ENCODE measurements around the gene TYW5.

Gene TYW5, protein sequence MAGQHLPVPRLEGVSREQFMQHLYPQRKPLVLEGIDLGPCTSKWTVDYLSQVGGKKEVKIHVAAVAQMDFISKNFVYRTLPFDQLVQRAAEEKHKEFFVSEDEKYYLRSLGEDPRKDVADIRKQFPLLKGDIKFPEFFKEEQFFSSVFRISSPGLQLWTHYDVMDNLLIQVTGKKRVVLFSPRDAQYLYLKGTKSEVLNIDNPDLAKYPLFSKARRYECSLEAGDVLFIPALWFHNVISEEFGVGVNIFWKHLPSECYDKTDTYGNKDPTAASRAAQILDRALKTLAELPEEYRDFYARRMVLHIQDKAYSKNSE

DNA sequence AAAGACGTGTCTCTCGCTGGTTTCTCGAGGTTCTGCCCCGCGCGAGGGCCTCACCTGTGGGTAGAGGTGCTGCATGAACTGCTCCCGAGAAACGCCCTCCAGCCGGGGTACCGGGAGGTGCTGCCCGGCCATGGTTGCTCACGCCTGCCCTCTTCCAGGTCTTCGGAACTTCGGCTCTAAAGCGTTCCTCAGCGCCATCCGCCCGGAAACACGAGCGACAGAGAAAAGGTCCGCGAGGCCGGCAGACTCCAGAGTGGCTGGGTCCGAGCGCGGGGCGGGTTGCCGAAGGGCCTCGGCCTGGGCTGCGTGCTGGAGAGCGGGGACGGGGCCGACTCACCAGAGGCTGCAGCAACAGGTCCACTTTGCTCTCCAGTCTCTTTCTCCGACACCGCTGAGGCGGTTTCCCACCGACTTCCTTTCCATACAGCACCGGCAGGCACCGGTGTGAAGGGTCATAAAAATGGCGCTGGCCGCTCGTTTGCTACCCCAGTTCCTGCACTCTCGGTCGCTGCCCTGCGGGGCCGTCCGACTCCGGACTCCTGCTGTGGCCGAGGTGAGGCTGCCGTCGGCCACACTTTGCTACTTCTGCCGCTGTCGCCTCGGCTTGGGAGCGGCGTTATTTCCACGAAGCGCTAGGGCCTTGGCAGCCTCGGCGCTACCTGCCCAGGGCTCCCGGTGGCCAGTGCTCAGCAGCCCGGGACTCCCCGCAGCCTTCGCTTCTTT lies at the start of gene TYW5, which contains the start of gene MAIP1:
TYW5 (minus strand) TSS at position 153 of the 723 bp plus-strand sequence; CDS start at position 132, 21 bp downstream.
MAIP1 (plus strand) TSS at position 244 of the 723 bp plus-strand sequence; CDS start at position 461, 217 bp downstream.
- DNase-seq: peak; percentile 79

GRCh38 chr2:200003444-200003843 lies 48.2 kb upstream of the TYW5 start:
- no peak for DNase-seq

DNA sequence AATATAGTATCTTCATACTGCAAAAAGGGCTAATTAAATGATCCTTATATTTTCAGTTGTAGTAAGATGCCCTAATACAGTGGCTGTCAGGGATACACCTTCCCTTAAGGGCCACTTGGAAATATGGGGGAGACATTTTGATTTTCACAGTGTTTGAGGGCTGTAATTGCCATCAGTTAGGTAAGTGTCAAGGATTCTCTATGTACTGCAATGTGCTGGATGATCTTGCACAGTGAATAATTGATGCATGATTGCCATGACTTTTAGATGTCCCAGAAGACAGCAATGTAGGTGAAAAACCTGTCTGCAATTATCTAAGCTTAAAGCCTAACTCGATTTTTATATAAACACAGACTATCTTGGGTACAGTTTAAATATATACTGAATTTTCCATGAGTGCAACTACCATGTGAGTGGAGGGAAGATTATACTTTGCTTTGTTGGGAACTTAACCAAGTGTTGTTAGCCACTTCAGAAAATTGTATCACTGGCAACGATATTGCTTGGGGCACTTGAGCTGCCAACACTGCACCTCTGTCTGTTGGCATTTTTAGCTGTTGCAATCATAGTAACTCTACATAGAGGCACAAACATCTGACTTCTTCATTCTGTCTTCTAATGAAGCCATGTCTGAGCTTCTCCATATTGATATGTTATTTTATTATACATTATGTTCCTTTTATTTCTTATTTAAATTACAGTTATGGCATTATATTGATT lies 45.3 kb upstream of the TYW5 start:
- DNase-seq: no peak

DNA sequence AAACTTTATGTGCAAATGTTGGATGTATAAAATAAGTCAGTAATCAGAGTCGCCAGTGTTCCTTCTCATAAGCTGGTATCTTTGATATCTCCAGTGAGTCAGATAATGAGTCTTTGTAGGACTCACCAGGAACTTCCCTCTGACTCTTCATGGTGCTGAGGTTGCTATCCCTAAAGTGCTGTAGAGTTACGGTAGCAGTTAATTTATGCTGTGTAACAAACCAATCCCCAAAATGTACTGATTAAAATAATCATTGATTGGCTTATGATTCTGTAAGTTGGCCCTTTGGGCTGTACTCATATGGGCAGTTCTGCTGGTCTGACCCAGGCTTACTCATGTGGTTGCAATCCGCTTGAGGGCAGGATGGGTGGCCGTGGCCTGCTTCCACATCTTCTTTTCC lies 43.9 kb upstream of the TYW5 start:
- DNase-seq: no peak

DNA sequence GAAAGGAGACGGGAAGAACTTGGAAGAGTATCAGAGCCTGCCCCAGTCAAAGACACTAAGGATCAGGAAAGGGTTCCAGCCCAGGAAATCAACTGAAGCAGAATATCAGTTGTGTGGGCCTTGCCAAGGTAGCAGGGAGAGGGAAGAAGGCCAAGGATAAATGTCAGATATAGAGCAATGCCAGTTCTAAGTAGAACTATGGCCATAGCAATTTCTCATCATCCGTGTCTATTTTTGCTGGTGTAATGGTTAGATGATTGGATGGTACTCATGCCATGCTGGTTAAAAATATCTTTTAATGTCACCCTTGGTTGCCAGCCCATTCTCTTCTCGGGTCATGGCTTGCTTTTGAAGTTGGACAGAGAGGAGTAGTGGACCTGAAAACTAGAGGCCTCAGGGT lies 42.0 kb upstream of the TYW5 start:
- no peak for DNase-seq

GRCh38 chr2:199994896-199995295 lies 39.6 kb upstream of the TYW5 start:
- DNase-seq: no peak

- DNase-seq: no peak
These were observed 39.1 kb upstream of the TYW5 start for GRCh38 chr2:199994371-199994770.

GRCh38 chr2:199992296-199992695 lies 37.0 kb upstream of the TYW5 start:
- DNase-seq: no peak

- no peak for DNase-seq
These were observed 36.4 kb upstream of the TYW5 start for GRCh38 chr2:199991691-199992090.

DNA sequence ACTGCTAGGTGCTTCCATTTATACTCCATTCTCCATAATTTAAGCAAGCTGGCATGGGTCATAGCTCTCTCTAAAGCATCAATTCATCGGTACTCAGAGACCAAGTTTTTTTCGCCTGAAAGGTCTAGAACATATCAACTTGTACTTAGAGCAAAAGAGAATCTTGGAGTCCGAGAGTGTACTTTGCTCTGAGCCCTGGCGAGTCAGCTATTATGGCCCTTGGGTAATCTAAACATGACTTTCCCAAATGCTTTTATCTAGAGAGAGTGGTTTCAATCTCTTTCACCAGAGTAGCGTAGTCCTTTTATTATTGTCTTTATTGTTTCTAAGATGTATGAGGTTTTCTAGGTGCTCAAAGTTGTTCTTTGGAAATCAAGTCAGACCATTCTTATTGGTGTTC lies 34.5 kb upstream of the TYW5 start:
- DNase-seq: no peak

GRCh38 chr2:199988151-199988550 lies 32.9 kb upstream of the TYW5 start:
- no peak for DNase-seq

GRCh38 chr2:199987586-199987985 lies 32.3 kb upstream of the TYW5 start:
- DNase-seq: no peak

DNA sequence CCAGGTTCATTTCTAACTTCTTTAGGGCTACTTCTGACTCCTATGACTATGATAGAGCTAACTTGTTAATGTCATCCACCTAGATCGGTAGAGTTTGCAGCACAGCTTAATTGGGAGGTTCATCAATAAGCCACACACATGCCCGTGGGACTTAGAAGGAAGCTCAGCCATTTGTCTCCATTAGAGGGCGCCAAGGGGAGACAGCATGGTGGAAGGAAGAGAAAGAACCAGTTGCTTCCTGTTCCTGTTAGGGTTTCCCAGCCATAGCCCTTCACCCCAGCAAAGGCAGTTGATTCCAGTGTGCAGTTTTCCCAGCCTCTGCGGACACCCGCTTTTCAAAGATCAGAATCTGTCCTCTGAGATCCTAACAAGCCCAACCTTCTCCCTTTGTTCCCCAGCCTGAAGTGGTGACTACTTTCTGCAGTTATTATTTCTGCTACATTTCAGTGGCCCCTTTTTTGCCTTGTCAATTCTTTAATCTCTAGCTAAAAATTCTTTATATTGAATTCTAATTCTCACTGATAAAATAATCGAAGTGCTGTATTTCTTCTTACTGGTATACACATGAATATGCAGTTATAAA lies 30.4 kb upstream of the TYW5 start:
- peak; percentile 52 for DNase-seq

GRCh38 chr2:199984755-199985154 lies 29.5 kb upstream of the TYW5 start:
- DNase-seq: no peak

DNA sequence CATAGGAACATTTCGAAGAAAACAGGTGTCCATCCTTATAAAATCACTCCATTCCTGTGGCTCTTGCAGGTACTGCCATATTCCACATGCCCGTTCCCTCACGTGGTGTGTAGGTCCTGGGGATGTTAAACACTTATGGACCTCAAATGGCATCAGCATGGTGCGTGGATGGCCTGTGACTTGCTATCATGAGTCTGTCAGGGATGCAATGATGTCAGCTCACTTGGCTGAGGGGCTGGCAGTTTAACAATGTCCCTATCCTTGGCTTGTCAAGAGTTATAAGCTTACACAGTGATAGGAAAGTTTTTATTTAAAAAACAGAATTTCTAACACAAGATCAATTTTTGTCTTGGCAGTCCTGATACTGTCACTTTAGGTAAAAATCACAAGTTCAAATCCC lies 28.9 kb upstream of the TYW5 start:
- no peak for DNase-seq

DNA sequence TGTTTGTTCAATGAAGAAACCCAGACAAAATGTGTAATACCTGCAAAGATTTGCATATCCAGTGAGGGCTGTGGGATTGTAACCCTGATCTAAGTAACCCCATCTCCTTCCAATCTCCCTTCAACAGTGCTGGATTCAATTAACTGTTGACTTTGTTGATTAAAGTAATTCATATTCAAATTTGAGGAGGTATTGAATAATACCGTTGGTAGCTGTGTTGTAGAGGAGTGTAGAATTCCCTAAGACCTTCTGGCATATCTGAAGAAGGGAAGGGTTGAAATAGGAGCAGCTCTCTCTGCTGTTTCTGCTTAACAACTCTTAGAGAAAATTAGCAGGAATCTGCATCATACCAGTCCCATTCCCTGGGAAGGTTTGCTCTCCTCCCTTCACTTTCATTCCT lies 28.2 kb upstream of the TYW5 start:
- DNase-seq: no peak

GRCh38 chr2:199982126-199982843 lies 27.0 kb upstream of the TYW5 start:
- no peak for DNase-seq

DNA sequence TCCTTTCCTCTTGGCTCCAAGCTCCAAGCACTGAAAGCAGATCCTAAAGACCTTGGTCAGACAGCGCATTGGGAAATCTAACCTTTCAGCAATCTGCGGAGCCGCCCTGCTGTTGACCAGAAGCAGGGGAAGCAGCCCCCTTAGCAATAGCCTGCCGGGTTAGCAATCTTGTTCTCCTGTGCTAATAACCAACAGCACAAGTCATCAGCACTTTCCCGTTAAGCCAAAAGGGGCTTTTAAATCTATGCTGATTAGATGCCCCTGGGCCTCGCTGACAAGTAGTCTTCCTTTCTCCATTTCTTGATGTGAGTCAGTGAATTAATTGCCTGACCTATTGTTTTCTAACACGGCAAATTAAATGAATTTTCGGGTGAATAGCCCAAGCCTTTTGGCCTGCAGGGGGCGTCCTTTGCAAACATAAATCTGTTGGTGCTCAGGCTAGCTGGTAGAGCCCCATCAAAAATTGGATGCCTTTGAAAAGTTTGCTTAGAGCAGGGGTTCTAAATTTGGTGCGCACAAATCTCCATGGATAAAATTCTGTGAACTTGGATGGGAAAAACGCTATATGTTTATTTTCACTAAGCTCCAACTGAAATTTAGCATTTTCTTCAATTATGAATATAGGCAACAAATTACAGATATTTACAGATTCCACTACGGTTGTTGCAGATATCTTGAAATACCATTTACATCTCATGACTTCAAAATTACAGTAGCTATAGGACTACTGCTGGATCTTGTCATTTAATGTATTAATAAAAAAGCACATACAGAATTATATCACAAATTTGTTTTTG lies 24.7 kb upstream of the TYW5 start:
- DNase-seq: peak; percentile 89

DNA sequence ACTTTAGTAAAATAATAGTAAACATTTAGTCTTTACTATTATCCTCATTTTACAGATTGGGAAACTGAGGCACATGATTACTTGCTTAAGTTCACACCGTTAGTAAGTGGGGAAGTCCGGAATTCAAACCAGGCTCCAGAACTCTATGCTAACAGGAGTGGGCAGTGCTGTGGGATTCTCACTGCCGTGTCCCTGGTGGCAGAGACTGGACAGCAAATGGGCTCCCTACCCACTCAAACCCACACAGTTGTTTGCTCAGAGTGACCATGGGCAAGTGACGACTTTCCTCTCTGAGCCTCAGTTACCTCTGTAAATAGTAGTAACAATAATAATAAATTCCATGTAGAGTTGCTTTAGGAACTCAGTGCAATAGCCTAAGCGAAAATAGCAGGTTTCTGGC lies 24.1 kb upstream of the TYW5 start:
- no peak for DNase-seq

- DNase-seq: no peak
These were observed 22.7 kb upstream of the TYW5 start for GRCh38 chr2:199977984-199978415.

GRCh38 chr2:199975273-199975895 lies 20.1 kb upstream of the TYW5 start:
- no peak for DNase-seq

All from CD4-positive, alpha-beta T cell treated with Interleukin-17A for 4 hours (primary cell).